NCI-H2107 (cell line): ENCODE data around the gene C3orf80.
"Not testable (repeated sequence)": the region's sequence is repeated elsewhere in the genome, so short reads cannot be mapped to it uniquely, and the experiment has no call there.

Experiments
- DNase-seq: peaks from one replicate; lab custom pipeline; 2025; lab: John Stamatoyannopoulos, UW

The C3orf80 gene

GRCh38 chr3:160213191-160213590 is 12.0 kb upstream of the C3orf80 start:
- DNase-seq, result no peak

- DNase-seq, result no peak
Observed at GRCh38 chr3:160217675-160218074, 7.5 kb upstream of the C3orf80 start.

GRCh38 chr3:160218136-160218535 is 7.1 kb upstream of the C3orf80 start:
- DNase-seq, result no peak

GRCh38 chr3:160220038-160220437 is 5.2 kb upstream of the C3orf80 start:
- no peak for DNase-seq

- no peak for DNase-seq
Observed at GRCh38 chr3:160221019-160221418, 4.2 kb upstream of the C3orf80 start.

- DNase-seq, result no peak
Observed at GRCh38 chr3:160224256-160224655, 966 bp upstream of the C3orf80 start.

- no peak for DNase-seq
Observed at GRCh38 chr3:160224811-160225175, 429 bp upstream of the C3orf80 start.

- no peak for DNase-seq
Observed at GRCh38 chr3:160226026-160226907, 1.0 kb downstream of the C3orf80 start.

- DNase-seq, result no peak
Observed at GRCh38 chr3:160227419-160227818, 2.2 kb downstream of the C3orf80 start.

GRCh38 chr3:160232014-160232413 is 6.8 kb downstream of the C3orf80 start:
- no peak for DNase-seq

GRCh38 chr3:160240719-160241118 is 15.5 kb downstream of the C3orf80 start:
- not testable (repeated sequence) for DNase-seq

GRCh38 chr3:160245261-160245800 is 20.1 kb downstream of the C3orf80 start:
- no peak for DNase-seq

- no peak for DNase-seq
Observed at GRCh38 chr3:160247766-160248165, 22.5 kb downstream of the C3orf80 start.

GRCh38 chr3:160253298-160253697 is 28.1 kb downstream of the C3orf80 start:
- DNase-seq, result no peak

GRCh38 chr3:160257606-160258005 is 32.4 kb downstream of the C3orf80 start:
- DNase-seq, result no peak

- DNase-seq, result no peak
Observed at GRCh38 chr3:160259589-160259988, 34.4 kb downstream of the C3orf80 start.

- DNase-seq, result no peak
Observed at GRCh38 chr3:160260587-160261270, 35.5 kb downstream of the C3orf80 start.

- no peak for DNase-seq
Observed at GRCh38 chr3:160265088-160265487, 39.9 kb downstream of the C3orf80 start.
